ENCODE data around the gene TMPRSS11A.

Gene TMPRSS11A

GRCh38 chr4:67869580-67870190 is 93.6 kb downstream of the TMPRSS11A start:
- DNase-seq (ENCODE audit: low read depth) = no peak

- DNase-seq (ENCODE audit: low read depth) = no peak
Observed at GRCh38 chr4:67861513-67861912, 101.8 kb downstream of the TMPRSS11A start.
